WI38 (cell line): ENCODE data around the gene B4GALT1.

Experiments
- H3K4me3 ChIP-seq: 2 replicates; pipeline ENCODE4 v1.5.1; 2011; ENCODE audit warnings: low read depth, mild to moderate bottlenecking, control low read depth, low read length
- TF ChIP-seq, protein P1 (sequence below): IDR thresholded peaks from 2 replicates; pipeline ENCODE4 v1.5.1; 2012; ENCODE audit warnings: low read depth, mild to moderate bottlenecking, control low read depth, low read length

B4GALT1 gene

DNA sequence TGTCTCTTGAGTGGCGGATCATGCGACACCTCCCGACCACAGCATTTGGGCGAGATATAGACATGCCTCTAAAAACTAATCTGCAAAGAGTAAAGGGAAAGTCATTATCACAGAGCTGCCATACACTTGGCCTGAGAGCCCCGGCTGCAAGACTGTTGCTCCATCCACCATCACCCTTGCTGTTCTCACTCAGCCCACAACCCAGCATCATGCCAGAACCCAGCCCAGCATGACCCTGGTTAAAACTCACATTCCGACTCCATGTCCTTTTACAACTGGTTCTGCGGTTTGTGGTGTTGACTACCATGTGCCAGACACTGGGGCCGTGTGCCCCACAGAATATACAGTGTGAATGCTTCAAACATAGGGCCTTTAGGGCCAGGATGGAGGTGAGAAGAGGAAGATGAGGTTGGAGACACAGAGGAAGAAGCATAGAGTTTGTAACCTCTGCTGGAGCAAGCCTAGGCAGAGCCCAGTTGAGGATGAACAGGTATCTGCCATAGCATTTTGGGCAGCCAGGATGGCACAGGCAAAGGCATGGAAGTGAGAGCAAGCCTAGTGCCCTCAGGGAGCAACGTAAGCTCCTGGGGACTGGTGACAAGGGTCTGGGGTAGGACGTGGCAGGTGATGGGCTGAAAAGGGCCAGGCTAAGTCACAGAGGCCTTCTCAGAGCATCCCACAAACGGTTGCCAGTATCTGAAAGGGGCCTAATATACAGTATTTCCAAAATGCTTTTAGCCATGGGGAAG, 53.2 kb downstream of the B4GALT1 start:
- TF ChIP-seq, protein P1, sequence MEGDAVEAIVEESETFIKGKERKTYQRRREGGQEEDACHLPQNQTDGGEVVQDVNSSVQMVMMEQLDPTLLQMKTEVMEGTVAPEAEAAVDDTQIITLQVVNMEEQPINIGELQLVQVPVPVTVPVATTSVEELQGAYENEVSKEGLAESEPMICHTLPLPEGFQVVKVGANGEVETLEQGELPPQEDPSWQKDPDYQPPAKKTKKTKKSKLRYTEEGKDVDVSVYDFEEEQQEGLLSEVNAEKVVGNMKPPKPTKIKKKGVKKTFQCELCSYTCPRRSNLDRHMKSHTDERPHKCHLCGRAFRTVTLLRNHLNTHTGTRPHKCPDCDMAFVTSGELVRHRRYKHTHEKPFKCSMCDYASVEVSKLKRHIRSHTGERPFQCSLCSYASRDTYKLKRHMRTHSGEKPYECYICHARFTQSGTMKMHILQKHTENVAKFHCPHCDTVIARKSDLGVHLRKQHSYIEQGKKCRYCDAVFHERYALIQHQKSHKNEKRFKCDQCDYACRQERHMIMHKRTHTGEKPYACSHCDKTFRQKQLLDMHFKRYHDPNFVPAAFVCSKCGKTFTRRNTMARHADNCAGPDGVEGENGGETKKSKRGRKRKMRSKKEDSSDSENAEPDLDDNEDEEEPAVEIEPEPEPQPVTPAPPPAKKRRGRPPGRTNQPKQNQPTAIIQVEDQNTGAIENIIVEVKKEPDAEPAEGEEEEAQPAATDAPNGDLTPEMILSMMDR = no peak
- no peak overlapping the region for H3K4me3 ChIP-seq

DNA sequence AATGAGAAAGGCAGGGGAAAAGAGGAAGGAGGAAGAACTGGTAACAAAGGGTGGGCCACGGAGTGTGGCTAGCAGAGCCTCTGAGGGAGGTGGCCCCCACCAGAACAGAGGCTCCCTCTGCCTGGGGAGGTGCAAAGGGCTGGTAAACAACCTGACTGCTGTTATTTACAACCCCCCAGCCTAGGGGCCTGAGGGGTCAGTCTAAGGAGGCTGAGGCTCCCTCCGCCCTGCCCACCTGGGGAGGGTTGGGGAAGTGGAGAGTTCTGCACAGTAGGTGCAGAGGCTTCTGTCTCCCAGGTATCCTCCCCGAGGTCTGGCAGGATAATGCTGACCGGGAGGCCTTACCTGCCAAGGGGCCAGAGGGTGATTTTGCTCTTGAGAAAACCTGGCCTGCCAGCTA, 55.0 kb downstream of the B4GALT1 start:
- H3K4me3 ChIP-seq = no peak overlapping the region
- TF ChIP-seq, protein P1 = no peak

DNA sequence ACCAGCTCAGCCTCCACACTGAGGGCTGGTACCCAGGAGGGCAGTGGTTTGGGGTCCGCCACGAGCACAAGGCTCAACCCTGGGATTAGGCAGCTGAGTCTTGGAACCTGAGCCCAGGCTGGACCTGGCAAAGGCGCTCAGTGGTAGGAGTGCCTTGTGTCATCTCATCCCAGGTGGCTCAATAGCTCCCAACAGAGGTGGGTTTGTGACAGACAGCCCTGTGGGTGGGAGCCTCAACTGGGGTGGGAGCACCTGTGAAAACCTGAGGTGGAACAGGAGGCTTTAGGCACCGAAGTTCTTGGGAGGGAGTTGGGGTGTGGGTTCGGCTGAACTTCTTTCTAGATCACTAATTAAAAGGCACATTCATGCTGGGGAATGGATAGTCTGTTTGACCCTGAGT, 55.5 kb downstream of the B4GALT1 start:
- no peak overlapping the region for H3K4me3 ChIP-seq
- TF ChIP-seq, protein P1 = no peak

DNA sequence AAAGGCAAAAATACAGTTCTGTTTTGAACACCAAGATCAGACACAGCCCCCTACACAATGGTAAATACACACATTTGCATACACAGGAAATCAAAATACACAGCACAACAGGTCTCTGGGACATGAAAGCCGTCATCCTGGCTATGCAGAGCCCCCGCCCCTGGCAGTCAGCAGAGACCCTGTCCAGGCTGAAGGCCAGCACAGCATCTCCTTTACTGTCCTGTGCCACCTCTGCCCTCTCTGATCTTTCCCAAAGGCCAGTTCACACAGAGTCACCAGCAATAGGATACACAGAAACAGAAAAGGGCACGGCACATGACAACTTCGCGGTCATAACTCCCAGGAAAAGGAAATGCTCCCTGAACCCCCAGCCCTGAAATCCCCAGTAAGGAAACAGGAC, 56.5 kb downstream of the B4GALT1 start:
- TF ChIP-seq, protein P1 = no peak
- no peak overlapping the region for H3K4me3 ChIP-seq

DNA sequence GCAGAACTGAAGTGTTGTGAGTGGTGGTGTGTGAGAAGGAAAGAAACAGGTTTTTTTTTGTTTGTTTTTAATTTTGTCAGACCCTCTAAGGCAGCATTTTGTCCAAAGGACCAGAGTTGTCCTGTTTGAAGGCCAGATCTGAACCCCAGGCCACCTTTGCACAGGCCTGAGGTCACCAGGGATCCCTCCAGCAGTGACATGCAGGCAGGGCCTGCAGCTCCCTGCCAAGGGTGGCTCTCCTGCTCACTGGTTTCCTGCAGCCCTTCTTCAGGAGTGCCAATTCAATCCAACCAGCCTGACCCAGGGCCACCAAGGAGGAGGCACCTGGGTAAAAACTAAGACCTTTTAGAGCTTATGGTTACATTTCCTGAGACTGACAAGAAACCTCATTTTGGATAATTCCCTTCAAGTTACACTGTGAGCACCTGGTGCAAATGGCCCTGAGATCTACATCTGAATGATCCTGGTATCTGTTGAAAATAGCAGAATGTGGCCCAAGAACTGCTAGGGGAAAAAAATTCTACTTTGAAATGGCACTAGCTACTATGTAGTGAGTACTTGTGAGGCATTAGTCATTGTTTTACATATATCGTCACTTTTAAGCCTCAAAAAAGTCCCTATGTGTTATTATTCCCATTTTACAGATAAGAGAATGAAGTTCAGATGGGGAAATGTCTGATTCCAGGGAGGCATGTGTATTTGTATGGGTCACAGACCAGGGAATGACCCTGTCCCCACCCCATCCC, 57.1 kb downstream of the B4GALT1 start:
- TF ChIP-seq, protein P1 = no peak
- no peak overlapping the region for H3K4me3 ChIP-seq

DNA sequence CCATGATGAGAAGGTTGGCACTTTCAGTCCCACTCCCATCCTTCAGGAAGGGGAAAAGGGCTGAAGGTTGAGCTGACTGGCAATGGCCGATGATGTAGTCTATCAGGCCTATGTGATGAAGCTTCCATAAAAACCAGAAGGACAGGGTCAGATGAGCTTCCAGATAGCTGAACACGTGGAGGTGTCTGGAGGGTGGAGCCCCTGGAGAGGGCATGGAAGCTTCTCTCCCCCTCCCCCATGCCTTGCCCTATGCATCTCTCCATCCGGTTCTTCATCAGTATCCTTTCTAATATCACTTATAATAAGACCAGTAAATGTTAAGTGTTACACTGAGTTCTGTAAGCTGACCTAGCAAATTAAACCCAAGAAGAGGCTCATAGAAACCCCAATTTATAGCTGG, 58.0 kb downstream of the B4GALT1 start:
- TF ChIP-seq, protein P1 = no peak
- H3K4me3 ChIP-seq = no peak overlapping the region

DNA sequence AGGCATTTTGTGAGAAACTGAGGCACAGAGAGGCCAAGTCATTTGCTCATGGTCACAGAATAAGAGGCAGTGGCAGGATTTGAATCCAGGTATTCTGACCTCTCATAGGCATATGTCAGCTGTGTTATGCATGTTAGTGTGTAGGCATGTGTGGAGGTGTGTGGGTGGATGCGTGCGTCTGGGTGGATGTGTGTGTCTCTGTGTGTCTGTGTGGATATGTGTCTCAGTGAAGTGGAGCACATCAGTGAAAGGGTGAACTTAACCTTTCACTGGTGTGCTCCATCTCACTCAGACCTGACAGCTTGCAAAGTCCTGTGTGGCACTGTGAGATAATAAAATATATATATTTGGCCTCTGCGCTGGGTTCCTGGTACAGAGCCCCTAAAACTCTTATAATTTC, 58.7 kb downstream of the B4GALT1 start:
- no peak overlapping the region for H3K4me3 ChIP-seq
- TF ChIP-seq, protein P1 = no peak
